Measurements from ENCODE around the gene ZBTB40. TPM values are rescaled to one million over a fixed set of nuclear protein-coding genes. Genes with fewer than 3 reads are reported as not detected.

ZBTB40 gene
- polyA plus RNA-seq, 1 donor from 2014 or later = 5.0 TPM

DNA sequence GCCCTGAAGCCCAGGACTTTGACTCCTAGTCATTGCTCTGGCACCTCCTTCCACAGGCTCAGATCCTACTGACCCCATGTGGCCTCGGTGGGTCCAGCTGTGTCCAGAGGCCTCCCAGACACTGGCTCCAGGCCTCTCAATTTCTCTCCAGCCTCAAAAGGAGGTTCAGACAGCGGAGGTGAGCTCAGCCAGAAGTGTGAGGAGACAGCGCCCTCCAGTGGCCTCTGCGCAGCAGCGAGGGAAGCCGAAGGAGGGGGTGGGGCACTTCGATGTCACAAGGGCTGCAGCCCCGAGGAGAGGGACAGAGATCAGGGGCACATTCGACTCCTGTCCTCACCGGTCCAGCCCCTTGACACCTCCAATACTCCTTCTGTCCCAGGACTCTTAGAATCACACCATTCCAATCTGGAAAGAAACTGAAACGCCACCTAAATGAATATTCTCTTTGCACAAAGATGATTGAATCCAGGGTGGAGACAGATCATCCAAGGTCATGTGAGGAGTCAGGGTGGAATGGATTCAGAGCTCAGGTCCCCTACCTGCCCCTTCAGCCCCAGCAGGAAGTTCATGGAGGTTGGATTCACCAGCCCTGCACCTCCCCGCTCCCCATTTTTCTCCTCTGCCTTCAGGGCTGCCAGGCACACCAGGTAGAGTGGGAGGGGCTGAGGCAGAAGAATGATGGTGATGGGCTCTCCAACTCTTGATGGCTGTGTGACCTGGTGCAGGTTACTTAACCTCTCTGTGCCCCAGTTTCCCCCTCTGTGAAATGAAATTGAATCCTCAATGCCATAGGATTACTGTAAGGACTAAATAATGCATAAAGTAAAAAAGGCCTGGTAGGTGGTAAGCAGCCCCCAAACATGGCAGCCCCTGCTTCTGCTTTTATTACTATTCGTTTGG lies 34.8 kb upstream of the ZBTB40 start:
- no peaks in the 10 kb centered on the region for H3K36me3 Mint-ChIP-seq
- no peak overlapping the region for H3K4me3 Mint-ChIP-seq
- H3K9me3 Mint-ChIP-seq = no peaks in the 10 kb centered on the region
- peaks cover 24% of the 10 kb centered on the region for H3K27me3 Mint-ChIP-seq
- H3K27ac Mint-ChIP-seq = no peak overlapping the region
- peaks cover 4 to 15% (median 5%) of the 10 kb centered on the region in 3 donors for H3K4me1 Mint-ChIP-seq

DNA sequence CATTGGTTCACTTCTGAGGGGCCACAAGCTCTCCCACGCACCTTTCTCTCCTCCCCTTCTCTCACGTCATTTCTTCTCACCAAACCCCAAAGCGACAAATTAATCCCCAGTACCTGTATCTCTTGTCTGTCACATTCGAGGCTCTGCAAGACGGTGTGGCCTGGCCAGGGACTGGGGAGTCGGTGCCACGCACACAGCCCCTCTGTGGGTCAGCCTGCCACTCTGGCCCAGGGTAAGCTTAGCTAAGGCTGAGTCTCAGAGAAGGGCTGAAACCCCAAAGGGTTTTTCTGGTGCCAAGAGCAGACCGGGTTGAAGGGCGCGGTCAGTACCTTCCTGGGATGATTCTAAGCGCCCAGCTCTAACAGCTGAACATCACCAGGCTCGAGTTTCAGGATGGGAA lies 34.2 kb upstream of the ZBTB40 start:
- no peaks in the 10 kb centered on the region for H3K9me3 Mint-ChIP-seq
- H3K27me3 Mint-ChIP-seq = peaks cover 24% of the 10 kb centered on the region
- H3K4me3 Mint-ChIP-seq = no peak overlapping the region

DNA sequence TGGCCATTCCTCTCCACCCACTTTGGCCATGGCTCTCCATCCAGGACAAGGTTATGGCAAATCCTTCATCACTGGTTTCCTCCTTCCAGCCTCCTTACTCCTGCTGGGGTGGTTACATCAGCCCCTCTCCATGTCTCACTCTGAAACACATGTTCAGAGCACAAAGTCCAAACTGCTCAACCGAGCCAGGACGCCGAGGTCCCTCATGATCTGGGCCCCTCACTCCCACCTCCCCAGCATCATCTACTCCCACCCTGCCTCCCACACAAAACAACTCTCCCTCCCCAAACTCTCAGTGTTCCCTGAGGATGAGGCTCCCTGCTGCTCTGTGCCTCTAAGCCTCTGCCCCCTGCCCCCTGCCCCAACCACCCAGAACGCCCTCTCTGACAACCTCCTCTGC lies 33.3 kb upstream of the ZBTB40 start:
- Mint-ChIP-seq H3K4me3 (no peak overlapping the region), H3K4me1 (peaks cover 4 to 15% (median 5%) of the 10 kb centered on the region in 3 donors), H3K27ac (peak overlapping the region in 1 of 3 donors; percentile 0), H3K36me3 (no peaks in the 10 kb centered on the region), H3K27me3 (peaks cover 24% of the 10 kb centered on the region), H3K9me3 (no peaks in the 10 kb centered on the region)

More for the DNA sequence above, 34.2 kb upstream of the ZBTB40 start:
- Mint-ChIP-seq H3K36me3 (no peaks in the 10 kb centered on the region), H3K4me1 (peaks cover 4 to 15% (median 5%) of the 10 kb centered on the region in 3 donors), H3K27ac (no peak overlapping the region)

GRCh38 chr1:22418933-22419382 lies 32.7 kb upstream of the ZBTB40 start:
- H3K4me3 Mint-ChIP-seq = peak overlapping the region in 1 of 4 donors; percentile 1
- no peaks in the 10 kb centered on the region for H3K36me3 Mint-ChIP-seq
- no peak overlapping the region for H3K27ac Mint-ChIP-seq
- peaks cover 4 to 15% (median 5%) of the 10 kb centered on the region in 3 donors for H3K4me1 Mint-ChIP-seq
- H3K27me3 Mint-ChIP-seq = peaks cover 24% of the 10 kb centered on the region
- H3K9me3 Mint-ChIP-seq = no peaks in the 10 kb centered on the region

DNA sequence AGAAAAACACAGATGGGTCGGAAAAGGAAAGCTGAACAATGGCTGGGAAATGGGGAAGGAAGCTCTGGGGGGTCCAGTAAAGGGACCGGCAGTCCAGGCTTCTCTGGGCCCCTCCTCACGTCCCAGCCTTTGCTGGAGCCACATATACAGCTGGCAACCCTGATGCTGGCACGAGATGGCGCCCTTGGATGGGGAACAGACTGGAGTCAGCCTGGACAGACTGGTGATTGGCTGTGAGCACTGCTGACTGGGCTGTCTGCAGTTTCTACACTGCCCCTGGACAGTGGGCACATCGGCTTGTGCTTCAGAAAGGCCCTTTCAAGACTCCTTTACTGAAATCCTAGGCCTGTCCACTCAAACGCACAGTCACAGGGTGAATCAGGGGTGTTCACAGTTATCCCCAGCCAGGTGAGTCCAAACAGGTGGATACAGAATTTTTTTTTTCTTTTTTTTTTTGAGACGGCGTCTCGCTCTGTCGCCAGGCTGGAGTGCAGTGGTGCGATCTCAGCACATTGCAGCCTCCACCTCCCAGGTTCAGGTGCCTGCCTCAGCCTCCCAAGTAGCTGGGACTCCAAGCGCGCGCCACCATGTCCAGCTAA lies 31.1 kb upstream of the ZBTB40 start:
- Mint-ChIP-seq H3K4me1 (peaks cover 4 to 15% (median 5%) of the 10 kb centered on the region in 3 donors), H3K9me3 (no peaks in the 10 kb centered on the region), H3K27ac (peak overlapping the region in 1 of 3 donors; percentile 61), H3K27me3 (peaks cover 24% of the 10 kb centered on the region), H3K36me3 (no peaks in the 10 kb centered on the region), H3K4me3 (no peak overlapping the region)

- no peak overlapping the region for H3K27ac Mint-ChIP-seq
- H3K4me1 Mint-ChIP-seq = peaks cover under 1 to 5% (median under 1%) of the 10 kb centered on the region in 3 donors
- H3K4me3 Mint-ChIP-seq = no peak overlapping the region
- peaks cover 2% of the 10 kb centered on the region for H3K36me3 Mint-ChIP-seq
- peaks cover 2% of the 10 kb centered on the region for H3K27me3 Mint-ChIP-seq
- peaks cover 0 to 2% (median 0%) of the 10 kb centered on the region in 3 donors for H3K9me3 Mint-ChIP-seq
Observed at GRCh38 chr1:22426781-22427180, 24.9 kb upstream of the ZBTB40 start.

- Mint-ChIP-seq H3K27me3 (peaks cover 2% of the 10 kb centered on the region), H3K4me1 (peaks cover 4 to 10% (median 6%) of the 10 kb centered on the region in 3 donors), H3K9me3 (peaks cover 0 to 2% (median 0%) of the 10 kb centered on the region in 3 donors), H3K4me3 (peak overlapping the region; percentile 57 to 90 (median 86)), H3K36me3 (peaks cover 2% of the 10 kb centered on the region), H3K27ac (peak overlapping the region in 1 of 3 donors; percentile 83)
Observed at GRCh38 chr1:22428672-22429071, 23.0 kb upstream of the ZBTB40 start.

DNA sequence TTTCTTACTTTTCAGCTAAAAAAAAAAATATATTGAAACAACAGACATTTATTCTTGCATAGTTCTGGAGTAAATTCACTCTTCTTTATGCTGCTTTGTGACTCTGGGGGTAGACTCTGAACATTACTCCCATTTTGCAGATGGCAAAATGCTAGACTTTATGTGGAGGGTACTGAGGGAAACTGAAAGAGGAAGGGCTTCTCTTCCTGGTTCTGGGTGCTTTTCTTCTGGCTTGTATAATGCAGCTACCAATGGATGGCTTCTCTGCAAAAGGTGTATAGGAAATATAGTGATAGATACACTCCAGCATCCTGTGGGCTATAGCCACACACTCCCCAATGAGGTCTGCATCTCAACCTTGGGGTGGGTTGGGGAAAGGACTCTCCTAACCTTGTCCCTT lies 19.7 kb upstream of the ZBTB40 start:
- H3K4me1 Mint-ChIP-seq = peaks cover 4 to 10% (median 6%) of the 10 kb centered on the region in 3 donors
- peaks cover 4% of the 10 kb centered on the region for H3K27me3 Mint-ChIP-seq
- H3K27ac Mint-ChIP-seq = no peak overlapping the region
- H3K36me3 Mint-ChIP-seq = peaks cover 2% of the 10 kb centered on the region
- H3K4me3 Mint-ChIP-seq = peak overlapping the region in 1 of 4 donors; percentile 52
- peaks cover 0 to 2% (median 0%) of the 10 kb centered on the region in 3 donors for H3K9me3 Mint-ChIP-seq

DNA sequence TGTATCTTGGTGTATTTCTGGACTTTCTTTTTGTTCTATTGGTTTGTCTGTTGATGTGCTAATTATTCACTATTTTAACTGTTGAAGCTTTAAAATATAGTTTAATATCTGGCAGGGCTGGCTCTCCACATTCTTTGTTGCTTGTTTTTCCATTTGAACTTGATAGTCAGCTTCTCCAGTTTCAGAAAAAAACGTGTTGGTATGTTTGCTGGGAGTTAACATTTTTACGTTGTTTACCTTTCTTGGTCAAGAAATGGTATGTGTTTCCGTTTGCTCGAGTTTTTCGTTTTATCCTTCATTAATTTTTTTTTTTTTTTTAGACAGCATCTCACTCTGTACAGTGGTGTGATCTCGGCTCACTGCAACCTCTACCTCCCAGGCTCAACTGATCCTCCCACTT lies 16.9 kb upstream of the ZBTB40 start:
- no peak overlapping the region for H3K4me3 Mint-ChIP-seq
- no peak overlapping the region for H3K27ac Mint-ChIP-seq
- peaks cover 4 to 10% (median 6%) of the 10 kb centered on the region in 3 donors for H3K9me3 Mint-ChIP-seq
- peaks cover 4 to 7% (median 6%) of the 10 kb centered on the region in 3 donors for H3K4me1 Mint-ChIP-seq
- peaks cover 12% of the 10 kb centered on the region for H3K27me3 Mint-ChIP-seq
- H3K36me3 Mint-ChIP-seq = peaks cover 4% of the 10 kb centered on the region

GRCh38 chr1:22436948-22437347 lies 14.7 kb upstream of the ZBTB40 start:
- Mint-ChIP-seq H3K9me3 (peaks cover 11 to 26% (median 25%) of the 10 kb centered on the region in 3 donors), H3K4me1 (peaks cover 2 to 4% (median 3%) of the 10 kb centered on the region in 3 donors), H3K27me3 (peaks cover 11% of the 10 kb centered on the region), H3K4me3 (no peak overlapping the region), H3K36me3 (peaks cover 6% of the 10 kb centered on the region), H3K27ac (no peak overlapping the region)

GRCh38 chr1:22437573-22437972 lies 14.1 kb upstream of the ZBTB40 start:
- H3K4me1 Mint-ChIP-seq = no peaks in the 10 kb centered on the region
- no peak overlapping the region for H3K27ac Mint-ChIP-seq

DNA sequence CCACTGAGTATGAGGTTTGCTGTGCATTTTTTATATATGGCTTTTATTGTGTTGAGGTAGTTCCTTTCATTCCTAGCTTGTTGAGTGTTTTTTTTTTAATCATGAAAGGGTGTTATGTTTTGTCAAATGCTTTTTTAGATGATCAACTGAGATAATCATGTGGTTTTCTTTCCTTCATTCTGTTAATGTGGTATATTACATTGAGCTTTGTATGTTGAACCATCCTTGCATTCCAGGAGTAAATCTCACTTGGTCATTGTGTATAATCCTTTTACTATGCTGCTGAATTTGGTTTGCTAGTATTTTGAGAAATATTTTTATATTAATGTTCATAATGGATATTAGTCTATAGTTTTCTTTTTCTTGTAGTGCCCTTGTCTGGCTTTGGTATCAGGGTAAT lies 11.1 kb upstream of the ZBTB40 start:
- H3K4me1 Mint-ChIP-seq = no peaks in the 10 kb centered on the region
- no peak overlapping the region for H3K4me3 Mint-ChIP-seq
- H3K9me3 Mint-ChIP-seq = peaks cover 13 to 28% (median 27%) of the 10 kb centered on the region in 3 donors
- no peak overlapping the region for H3K27ac Mint-ChIP-seq
- peaks cover 22% of the 10 kb centered on the region for H3K27me3 Mint-ChIP-seq
- peaks cover 8% of the 10 kb centered on the region for H3K36me3 Mint-ChIP-seq

More at GRCh38 chr1:22437573-22437972, 14.1 kb upstream of the ZBTB40 start:
- peaks cover 17% of the 10 kb centered on the region for H3K27me3 Mint-ChIP-seq
- H3K9me3 Mint-ChIP-seq = peaks cover 13 to 28% (median 27%) of the 10 kb centered on the region in 3 donors
- peaks cover 8% of the 10 kb centered on the region for H3K36me3 Mint-ChIP-seq
- no peak overlapping the region for H3K4me3 Mint-ChIP-seq

- H3K27me3 Mint-ChIP-seq = peaks cover 18% of the 10 kb centered on the region
- no peak overlapping the region for H3K4me3 Mint-ChIP-seq
- no peak overlapping the region for H3K27ac Mint-ChIP-seq
- no peaks in the 10 kb centered on the region for H3K4me1 Mint-ChIP-seq
- peaks cover 13 to 28% (median 27%) of the 10 kb centered on the region in 3 donors for H3K9me3 Mint-ChIP-seq
- peaks cover 8% of the 10 kb centered on the region for H3K36me3 Mint-ChIP-seq
Observed at GRCh38 chr1:22442212-22442894, 9.3 kb upstream of the ZBTB40 start.

GRCh38 chr1:22443332-22443731 lies 8.3 kb upstream of the ZBTB40 start:
- peaks cover 13 to 28% (median 27%) of the 10 kb centered on the region in 3 donors for H3K9me3 Mint-ChIP-seq
- H3K36me3 Mint-ChIP-seq = peaks cover 6% of the 10 kb centered on the region
- H3K4me1 Mint-ChIP-seq = no peaks in the 10 kb centered on the region
- peaks cover 15% of the 10 kb centered on the region for H3K27me3 Mint-ChIP-seq
- H3K27ac Mint-ChIP-seq = no peak overlapping the region
- no peak overlapping the region for H3K4me3 Mint-ChIP-seq

- Mint-ChIP-seq H3K4me1 (no peaks in the 10 kb centered on the region), H3K27ac (no peak overlapping the region), H3K27me3 (peaks cover 12% of the 10 kb centered on the region)
Observed at GRCh38 chr1:22444856-22445255, 6.8 kb upstream of the ZBTB40 start.

More at GRCh38 chr1:22444856-22445255, 6.8 kb upstream of the ZBTB40 start:
- Mint-ChIP-seq H3K9me3 (peaks cover 9 to 20% (median 17%) of the 10 kb centered on the region in 3 donors), H3K4me3 (peak overlapping the region in 1 of 4 donors; percentile 26), H3K36me3 (peaks cover 6% of the 10 kb centered on the region)

All from IgD-negative memory B cell (primary cell).